G401 (cell line): ENCODE data around the gene PHIP. TPM values are rescaled to one million over a fixed set of nuclear protein-coding genes. Genes with fewer than 3 reads are reported as not detected.
A peak's percentile ranks its signal among the peaks of the same experiment; 100 is the strongest.
"Not testable (repeated sequence)": the region's sequence is repeated elsewhere in the genome, so short reads cannot be mapped to it uniquely, and the experiment has no call there.

Experiments
- DNase-seq: peaks from one replicate; pipeline ENCODE4 v3.0.0-alpha.2; 2015; ENCODE audit warnings: low spot score
- in situ Hi-C: cut with HindIII; loops from 2 replicates; pipeline ENCODE4 v1.10.0; 2016; ENCODE audit warnings: low sequenced_read_pairs, mixed read lengths
- total RNA-seq: library from RNA; depleted of rRNA; stranded (reverse); fragments of >200 nt; shearing (Covaris generic); gene quantifications from 2 replicates; pipeline ENCODE4 v1.2.3, GENCODE V29; 2014; rRNA removed

Gene PHIP
- 13.9 and 23.1 TPM in 2 replicates for total RNA-seq

DNA sequence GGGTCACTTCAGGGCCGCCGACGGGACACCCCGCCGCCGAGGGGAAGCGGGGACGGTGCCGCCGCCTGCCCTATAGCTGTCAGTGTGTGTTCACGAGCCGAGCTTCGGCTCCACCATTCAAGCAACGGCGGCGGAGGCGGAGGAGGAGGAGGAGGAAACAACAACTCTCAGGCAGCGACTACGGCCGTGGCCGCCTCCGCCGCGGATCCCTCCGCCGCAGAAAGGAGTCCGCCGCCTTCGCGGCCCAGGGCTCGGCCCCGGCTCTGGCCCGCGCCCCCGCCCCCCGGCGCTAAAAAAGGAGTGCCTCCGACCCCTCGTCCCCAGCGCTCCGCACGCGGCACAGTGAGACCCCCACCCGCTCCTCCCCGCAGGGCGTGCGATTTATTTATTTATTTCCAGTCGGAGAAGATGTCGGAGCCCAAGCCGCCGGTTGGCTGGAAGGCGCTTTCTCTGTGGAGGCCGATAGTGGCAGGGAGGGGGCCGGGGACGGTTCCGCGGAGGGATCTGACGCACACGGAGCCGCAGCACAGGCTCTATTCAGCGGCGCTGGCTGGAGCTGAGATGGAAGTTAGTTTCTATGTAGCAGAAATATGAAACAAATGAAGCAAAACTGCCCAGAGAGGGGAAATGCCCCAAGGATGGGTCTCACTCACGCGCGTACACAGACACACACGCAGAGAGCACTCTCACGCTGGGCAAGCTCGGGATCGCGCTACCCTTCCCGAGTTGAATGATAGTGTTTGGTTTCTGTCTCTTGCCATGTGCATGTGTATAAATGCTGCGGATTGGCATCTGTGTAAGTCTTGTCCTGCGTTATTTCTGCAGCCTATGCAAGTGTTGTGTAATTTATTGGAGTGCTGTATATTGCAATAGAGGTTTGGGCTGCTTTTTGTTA is at the start of gene PHIP:
Gene PHIP (minus strand): TSS at position 180 of the 895 bp plus-strand sequence. CDS start 186 bp downstream, outside the sequence.
- in situ Hi-C loops: no loop called here
- DNase-seq: peak; percentile 93

DNA sequence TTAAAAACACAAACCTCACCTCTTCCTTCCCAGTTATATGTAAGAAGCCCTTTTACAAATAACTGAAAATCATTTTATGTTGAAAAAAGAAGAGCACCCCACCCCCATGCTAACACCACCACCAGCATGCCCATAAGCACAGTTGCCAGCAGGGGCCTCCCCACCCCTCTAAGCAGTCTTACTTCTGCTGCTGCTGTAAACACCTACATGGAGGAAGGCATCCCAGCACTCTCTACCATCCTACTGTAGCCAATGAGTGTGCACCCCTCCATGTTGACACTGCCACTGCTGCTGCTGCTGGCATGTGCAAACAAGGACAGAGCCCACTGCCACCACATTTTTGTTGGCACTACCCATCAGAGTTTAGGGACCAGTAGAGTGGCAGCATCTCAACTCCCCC is 49.6 kb upstream of the PHIP start:
- DNase-seq: no peak

DNA sequence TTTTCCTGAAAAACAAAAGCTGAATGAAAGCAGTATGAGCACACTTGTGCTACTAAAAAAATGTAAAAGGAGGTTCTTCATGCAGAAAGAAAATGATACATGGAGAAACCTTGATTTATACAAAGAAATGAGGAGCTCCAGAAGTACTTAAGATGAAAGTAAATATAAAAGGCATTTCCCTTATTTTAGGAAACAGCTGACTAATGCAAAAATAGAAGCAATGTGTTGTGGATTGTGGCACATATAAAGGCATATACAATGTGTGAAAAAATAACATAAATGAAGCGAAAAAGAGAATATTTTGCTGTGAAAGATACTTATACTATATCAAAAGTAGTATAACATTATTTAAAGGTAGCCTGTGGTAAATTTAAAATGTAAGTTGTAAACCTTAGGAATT is 41.2 kb upstream of the PHIP start:
- no peak for DNase-seq
- in situ Hi-C loops: no loop called here

More for the DNA sequence above, 49.6 kb upstream of the PHIP start:
- in situ Hi-C loops: no loop called here

DNA sequence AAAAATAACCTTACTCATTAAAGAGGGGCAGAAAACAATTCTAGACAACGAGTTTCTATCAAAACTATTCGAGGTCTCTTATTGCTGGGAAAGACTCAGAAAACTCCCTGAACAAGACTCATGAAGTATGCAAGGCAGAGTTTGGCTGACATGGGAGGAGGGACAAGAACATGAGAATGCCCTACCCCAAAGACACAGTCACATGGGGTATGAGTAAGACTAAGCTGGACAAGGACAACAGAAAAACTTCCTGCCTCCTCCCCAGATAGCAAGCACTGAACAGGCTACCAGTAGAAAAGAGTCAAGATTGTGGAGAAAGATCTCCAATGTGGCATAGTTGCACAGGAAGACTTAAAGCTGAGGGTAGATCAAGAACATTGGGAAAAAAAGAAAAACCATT is 39.7 kb upstream of the PHIP start:
- in situ Hi-C loops: no loop called here
- no peak for DNase-seq

DNA sequence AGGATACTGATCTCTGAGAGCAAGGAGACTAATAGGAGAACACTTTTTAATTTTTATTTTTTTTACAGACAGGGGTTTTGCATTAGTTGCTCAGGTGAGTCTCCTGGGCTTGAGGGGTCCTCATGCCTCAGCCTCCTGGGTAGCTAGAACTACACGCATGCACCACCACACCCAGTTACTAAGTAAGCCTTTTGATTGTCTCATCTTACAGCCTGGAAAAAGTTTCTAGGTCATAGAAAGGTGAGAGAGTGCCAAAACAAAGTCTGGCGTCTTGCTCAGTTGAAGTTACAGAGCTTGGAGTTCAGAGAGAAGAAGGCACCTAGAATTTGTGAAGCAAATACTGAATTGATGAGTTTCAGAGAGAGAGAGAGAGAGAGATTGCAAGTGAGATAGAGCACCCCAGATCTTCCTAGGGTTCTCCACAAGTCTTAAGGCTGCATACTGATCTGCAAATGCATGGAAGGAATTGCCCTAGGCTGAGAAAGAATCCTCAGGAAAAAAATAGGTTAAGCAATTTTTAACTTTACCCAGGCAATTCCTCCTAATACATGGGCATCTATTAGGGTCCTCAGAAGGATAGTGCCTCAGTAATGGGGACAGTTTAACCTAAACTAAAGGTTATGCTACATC is 37.6 kb upstream of the PHIP start:
- no peak for DNase-seq
- in situ Hi-C loops: no loop called here

DNA sequence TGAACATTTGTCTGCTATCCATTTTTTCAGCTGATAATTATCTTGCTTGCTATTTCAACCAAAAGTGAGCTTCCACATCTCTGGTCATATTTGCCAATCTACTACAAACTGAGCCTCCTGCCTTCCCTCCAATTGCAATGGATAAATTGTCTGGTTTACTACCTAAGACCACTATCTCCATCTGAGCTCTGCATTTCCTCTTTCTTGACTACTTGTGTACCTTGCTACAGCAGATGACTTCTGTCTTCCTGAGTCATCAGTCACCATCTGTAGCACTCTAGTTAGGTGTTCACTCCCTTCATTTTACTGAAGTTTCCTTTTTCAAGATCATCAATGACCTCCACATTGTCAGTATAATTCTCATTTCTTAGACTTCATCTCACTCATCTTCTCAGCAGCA is 33.5 kb upstream of the PHIP start:
- in situ Hi-C loops: no loop called here

DNA sequence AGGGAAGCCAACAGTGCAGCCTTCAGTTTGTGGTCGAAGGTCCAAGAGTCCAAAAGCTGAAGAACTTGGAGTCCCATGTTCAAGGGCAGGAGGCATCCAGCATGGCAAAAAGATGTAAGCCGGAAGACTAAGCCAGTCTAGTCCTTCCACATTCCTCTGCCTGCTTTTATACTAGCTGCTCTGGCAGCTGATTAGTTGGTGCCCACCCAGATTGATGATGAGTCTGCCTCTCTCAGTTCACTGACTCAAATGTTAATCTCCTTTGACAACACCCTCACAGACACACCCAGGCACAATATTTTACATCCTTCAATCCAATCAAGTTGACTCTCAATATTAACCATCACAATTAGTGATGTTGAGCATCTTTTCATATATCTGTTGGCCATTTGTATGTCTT is 23.1 kb upstream of the PHIP start:
- in situ Hi-C loops: no loop called here
- no peak for DNase-seq

More for the DNA sequence above, 33.5 kb upstream of the PHIP start:
- DNase-seq: no peak

DNA sequence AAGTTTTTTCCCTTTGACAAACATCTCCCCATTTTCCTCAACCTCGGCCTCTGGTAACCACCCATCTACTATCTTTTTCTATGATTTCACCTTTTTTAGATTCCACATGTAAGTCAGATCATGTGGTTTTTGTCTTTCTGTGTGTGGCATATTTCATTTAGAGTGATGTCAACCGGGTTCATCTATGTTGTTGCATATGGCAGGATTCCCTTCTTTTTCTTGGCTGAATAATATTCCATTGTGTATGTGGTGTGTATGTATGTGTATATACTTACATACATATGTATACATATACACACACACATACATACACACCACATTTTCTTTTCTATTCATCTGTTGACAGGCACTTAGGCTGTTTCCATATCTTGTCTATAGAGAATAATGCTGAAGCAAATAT is 22.2 kb upstream of the PHIP start:
- in situ Hi-C loops: no loop called here
- no peak for DNase-seq

DNA sequence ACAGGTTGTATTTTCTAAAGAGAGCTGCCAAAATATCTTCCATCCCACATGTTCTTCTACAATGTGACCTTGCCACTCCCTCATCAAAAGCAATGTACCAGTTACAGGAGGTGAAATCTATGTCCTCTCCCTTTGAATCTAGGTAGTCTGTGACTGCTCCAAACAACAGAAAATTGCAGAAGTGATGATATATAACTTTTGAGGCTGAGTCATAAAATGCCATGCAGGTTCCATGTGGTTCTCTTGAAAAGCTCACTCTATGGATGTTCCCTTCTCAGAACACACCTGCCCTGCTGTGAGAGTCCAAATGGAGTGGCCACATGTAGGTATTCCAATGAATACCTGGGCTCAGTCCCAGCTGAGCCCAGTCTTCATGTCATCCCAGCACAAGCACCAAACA is 16.9 kb upstream of the PHIP start:
- no peak for DNase-seq
- in situ Hi-C loops: no loop called here

DNA sequence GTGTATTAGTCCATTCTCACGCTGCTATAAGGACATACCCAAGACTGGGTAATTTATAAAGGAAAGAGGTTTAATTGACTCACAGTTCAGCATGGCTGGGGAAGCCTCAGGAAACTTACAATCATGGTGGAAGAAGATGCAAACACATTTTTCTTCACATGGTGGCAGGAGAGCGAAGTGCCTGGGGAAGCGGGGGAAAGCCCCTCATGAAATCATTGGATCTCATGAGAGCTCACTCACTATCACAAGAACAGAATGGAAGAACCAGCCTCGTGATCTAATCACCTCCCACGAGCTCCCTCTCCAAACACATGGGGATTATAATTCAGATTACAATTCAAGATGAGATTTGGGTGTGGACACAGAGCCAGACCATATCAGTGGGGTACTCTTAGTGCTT is 13.7 kb upstream of the PHIP start:
- DNase-seq, in situ Hi-C loops: not testable (repeated sequence)

DNA sequence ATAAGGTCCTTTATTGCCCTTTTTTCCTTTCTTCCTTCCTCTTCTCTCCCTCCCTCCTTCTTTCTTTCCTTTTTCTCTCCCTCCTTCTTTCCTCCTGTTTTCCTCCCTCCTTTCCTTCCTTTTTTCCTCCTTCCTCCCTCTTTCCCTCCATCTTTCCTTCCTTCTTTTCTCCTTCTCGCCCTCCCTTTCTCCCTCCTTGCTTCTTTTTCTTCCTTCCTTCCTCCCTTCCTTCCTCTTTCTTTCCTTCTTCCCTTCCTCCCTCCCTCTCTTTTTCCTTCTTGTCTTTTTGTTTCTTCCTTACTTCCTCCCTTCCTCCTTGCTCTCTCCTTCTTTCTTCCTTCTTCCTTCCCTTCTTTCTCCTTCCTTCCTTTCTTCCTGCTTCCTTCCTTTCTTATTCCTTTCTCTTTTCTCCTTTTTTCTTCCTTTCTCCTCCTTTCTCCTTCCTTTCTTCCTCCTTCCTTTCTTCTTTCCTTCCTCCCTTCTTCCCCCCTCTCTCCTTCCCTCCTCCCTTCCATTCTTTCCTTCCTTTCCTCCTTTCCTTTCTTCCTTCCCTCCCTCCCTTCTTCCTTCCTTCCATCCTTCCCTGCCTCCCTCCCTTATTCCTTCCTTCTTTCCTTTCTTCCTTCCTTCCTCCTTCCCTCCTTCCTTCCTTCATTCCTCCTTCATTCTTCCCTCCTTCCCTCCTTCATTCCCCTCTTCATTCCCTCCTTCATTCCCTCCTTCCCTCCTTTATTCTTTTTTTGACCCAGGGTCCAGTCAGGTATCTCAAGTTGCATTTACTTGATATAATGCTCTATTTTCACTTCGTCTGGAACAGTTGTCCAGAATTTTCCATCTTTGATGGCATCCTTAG is 11.7 kb upstream of the PHIP start:
- in situ Hi-C loops: no loop called here
- DNase-seq: no peak

DNA sequence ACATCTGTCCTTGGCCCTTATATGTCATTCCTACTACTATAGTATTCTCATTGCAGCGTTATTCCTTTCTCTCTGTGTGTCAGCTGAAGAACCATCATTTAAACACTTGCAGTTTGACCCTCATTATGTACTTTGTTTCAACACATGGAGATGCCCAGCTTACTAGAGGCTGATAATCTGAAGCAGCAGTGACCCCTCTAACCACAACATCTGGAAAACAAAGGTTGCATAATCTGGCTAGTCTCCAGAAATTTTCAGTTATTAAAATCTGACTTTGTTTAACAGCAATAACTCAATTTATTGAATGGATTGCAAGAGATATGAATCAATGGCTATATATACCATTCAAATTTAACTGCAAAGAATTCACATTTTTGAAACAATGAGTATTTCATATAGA is 6.6 kb upstream of the PHIP start:
- no peak for DNase-seq
- in situ Hi-C loops: no loop called here

DNA sequence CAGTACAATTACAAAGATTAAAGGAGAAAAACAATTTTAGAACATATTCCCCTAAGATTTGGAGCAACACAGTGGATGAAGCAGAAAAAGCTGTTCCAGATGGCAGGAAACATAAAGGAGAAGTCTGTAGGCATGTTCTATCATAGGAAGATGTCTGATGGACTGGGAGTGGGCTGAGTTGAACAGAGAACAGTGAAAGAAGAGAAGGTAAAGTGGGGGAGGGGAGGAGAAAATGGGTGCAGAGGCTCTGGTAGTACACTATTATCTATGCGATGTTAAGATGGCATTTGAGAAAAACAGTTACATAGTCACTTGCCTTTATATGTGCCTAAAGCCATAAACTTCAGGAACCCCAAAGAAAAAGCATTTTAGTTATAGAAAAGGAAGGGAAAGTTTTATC is 4.2 kb upstream of the PHIP start:
- DNase-seq: no peak
- in situ Hi-C loops: no loop called here

DNA sequence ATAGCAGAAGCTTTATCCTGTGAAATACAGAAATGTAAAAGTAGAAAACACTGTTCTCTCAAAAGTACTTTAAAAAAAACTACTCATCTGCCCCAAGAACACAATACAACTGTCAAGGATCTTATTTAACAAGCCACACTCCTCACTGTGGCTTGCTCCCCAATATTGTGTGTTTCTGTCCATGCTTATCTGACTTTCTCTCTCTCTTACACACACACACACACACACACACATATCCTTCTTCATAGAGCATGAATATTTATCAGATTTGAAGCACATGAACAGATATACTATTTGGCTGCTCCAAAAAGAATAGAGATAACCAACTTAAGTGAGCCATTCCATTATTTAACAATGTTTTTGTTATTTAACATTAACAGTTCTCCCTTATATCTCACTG is 3.6 kb upstream of the PHIP start:
- in situ Hi-C loops: no loop called here
- no peak for DNase-seq

DNA sequence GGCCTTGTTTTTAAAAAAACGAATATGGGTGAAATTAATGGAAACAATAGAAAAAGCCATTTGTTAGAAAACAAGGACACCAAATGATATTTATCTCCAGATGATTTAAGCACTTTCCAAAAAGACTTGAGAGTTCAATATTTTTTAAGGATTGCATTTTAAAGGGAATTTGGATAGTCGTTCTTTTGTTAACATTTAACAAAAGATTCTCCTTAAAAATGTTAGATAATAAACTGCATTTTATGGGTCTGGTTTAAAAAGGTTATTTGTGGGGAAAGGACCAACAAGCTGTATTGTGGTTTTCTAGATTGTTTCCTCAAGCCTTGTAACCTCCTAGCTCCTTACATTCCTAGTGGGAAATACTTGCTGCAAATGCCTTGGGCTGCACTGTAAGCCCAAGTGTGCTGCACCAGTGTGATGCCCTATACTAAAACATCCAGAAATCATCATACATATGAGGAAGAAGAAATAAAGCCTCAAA is 1.5 kb upstream of the PHIP start:
- in situ Hi-C loops: no loop called here
- peak; percentile 70 for DNase-seq

DNA sequence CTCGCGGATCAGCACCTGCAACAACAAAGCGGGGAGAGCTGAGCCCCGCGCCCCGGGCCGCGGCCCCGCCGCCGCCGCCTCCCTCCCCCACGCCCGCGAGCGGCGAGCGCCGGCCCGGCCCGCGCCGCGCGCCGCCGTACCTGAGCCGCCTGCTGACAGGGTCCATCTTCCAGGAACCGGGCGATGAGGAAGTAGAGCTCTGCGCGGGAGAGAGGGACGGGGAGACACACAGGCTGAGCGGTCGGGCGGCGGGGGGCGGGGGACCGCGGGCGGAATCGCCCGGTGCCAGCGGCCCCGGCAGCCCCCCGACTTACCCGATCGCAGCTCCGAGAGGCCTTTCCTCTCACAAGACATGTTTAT is 359 bp downstream of the PHIP start:
- DNase-seq: no peak
- in situ Hi-C loops: no loop called here

DNA sequence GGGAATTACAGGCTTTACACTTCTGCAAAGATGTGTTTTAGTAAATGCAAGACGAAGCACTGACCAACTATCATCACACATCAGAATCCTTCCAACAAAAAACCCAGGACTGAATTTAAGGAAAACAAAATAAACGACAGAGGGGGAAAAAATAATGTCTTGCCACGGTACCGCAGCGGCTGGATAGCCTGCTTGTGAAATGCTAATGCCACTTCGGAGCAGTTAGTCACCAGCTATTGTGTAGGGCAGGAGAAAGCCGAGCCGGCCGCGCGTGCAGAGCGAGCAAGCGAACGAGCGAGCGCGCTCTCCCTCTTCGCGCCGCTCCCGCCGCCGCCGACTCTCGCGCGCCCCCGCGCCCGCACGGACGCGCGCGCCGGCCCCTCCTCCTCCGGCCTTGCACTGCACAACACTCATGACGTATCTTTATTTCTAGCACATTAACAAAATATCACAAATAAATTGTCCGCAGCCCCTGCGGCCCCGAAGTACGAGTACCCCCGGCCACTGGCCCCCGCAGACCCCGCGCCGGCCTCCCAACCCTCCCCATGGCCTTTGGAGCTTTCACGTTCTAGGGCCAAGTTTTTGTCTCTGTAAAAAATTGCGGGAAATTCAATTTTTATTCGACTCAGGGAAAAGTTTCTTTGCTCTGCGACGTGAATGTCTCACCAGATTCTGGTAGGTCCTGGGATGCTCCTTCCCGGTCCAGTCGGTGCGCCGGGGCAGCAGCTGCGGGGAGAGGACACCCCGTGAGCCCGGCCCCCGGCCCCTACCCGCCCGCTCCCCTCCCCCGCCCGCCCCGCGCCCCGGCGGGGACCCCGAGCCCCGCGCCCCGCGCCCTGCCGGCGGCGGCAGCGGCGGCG is 1.0 kb downstream of the PHIP start:
- in situ Hi-C loops: no loop called here
- peak; percentile 86 for DNase-seq

DNA sequence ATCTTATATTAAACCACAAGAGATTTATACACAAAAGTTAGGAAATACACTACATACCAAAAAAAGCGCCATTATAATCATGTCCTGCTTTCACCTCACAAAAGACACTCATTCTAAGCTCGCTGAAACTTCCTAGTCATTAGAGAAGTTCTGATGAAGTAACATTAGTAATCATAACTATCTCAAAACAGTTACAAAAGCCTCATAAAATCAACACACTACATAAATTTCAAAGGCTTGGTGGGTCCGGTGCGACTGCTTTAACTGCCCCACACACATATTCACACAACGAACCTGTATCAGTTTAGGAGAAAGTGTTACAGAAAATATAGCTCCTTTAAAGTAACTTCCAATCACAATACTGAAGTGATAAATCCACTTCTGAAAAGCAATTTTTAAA is 1.9 kb downstream of the PHIP start:
- in situ Hi-C loops: no loop called here
- no peak for DNase-seq

DNA sequence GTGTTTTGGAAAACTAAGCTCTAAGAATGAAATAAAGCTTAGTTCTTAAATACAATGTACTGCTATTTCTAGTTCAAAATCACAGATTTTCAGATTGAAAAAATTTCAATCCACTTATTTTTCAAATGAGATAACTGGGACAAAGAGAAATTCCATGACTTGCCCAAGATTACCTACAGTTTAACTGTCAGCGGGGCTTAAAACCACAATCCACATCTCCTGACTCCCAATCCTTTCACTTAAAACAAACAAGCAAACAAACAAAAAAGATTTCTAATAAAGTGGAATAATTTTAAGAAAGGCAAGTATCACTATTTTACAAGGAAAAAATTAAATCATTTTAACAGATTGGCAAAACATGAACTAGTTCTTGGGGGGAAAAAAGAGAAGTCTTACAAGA is 4.2 kb downstream of the PHIP start:
- DNase-seq: no peak
- in situ Hi-C loops: no loop called here
